DMS 273 treated with DMSO at 0.1 percent for 48 hours (cell line): ENCODE results near the gene TSPAN17.

ENCODE experiments used
- DNase-seq: peaks from one replicate; lab custom pipeline; 2025; lab: John Stamatoyannopoulos, UW

The TSPAN17 gene

DNA sequence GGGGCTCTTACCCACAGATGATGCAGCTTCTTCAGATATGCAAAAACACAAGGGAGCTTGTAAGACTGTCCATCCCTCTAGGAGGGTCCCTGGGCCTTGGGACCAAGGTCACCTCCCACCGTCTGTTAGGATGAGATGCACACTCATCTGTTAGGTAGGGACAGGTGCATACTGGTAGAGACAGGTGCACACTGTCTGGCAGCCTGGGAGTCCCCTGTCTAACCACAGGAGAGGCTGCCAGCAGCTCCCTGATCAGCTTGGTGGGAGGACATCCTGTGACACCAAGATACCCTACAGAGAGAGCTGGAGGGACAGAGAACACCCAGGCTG, 13.2 kb downstream of the TSPAN17 start:
- DNase-seq = no peak

DNA sequence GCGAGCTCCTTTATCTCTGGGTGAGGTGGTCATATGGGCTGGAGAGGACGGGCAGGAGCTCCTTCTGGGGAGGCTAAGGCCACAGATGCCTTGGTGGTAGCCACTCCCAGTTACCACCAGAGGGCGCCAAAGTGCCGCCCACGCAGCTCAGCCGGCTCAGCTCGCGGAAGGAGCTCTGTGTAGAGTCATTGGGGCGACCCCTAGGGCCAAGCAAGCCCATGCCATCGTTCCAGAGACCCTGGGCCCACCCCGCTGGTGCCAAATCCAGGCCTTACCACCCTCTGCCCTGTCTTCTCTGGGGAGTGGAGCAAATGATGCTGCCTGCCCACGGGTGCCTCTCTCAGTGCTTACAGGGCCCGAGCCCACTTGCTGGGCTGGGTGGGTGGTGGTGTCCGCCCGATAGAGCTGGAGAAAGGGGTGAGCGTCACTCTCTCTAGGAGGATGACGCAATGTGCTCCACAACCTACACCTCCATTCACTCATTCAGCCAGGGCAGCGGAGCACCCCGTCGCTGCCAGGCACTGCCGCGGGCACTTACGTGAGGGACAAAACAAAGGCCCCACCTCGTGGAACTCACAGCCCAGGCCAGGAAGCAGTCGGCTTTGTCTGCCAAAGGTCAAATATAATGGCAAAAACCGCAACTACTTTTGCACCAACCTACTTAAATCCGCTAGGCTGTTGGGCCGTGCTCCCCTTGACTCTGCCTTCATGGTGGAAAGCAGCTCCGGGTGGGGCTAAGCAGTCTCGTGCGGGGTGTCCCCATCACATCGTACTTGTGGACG, 13.8 kb downstream of the TSPAN17 start:
- DNase-seq = peak; percentile 9

DNA sequence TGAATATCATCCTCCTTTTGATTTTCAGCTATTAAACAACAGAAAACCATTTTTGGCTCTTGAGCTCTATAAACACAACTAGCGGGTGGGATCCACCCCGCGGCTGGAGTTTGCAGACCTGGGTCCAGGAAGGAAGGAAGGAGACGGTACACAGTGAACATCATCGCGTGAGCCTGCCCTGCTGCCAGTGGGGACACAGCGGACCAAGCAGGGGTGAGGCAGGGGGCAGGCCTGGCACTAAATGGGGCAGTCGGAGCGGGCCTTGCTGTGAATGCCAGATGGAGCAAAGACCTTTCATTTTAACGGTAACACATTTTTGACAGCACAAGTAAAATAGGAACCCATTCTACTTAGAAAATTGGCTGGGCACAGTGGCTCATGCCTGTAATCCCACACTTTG, 14.4 kb downstream of the TSPAN17 start:
- no peak for DNase-seq

DNA sequence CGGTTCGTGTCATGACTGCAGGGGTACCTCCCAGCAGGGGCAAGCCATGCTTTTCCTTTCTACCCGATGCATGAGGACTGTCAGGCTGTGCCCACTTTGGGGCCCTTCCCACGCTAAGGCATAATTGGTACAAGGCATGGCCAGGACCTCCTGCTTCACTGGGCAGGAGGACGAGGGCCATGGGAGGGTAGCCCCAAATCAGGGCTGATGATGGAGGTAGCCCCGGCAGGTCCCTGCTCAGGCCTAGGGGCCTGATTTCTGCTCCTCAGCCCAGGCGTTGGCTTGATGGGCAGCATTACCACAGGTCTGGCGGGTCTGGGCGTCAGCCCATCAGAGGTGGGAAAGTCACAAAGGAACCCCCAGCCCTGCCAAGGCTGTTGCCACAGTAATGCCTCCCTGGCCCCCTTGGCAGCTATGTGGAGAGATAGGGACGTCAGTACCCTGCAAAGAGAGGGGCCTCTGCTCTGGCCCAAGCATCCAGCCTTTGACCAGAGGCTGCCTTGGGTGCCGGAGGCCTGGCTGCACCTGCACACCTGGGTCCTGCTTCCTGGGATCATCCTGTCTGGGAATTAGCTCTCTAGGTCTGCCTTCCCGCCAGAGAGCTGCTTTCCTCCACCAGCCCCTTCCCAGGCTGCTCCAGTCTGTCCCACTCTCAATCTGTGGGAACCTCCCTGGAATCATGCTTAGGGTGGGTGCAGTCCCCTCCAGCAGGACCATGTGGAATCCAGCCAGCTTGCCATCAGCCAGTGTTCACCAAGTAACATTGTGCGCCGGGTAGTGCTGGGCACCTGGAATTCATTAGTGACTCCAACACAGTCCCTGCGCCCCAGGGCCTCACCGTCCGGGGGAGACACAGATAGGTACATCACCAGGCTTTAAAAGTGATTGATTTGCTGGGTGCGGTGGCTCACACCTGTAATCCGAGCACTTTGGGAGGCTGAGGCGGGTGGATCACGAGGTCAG, 15.4 kb downstream of the TSPAN17 start:
- DNase-seq = no peak

DNA sequence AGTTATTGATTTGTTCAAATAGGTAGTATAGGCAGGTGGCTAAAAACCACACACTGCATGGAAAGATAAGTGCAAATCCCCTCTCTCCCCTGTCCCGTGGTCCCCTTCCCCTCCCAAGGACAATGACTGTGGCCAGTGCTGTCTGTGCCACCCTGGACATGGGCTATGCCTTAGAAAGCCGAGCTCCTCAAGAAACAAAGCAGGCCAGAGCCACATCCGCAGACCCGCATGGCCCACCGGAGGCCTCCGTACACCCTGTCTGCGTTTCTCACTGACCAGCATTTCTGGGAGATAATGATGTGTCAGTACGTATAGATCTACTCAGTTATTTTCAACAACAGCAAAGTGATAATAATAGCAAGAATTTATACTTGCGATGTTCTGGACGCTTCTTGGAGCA, 16.3 kb downstream of the TSPAN17 start:
- DNase-seq = no peak

DNA sequence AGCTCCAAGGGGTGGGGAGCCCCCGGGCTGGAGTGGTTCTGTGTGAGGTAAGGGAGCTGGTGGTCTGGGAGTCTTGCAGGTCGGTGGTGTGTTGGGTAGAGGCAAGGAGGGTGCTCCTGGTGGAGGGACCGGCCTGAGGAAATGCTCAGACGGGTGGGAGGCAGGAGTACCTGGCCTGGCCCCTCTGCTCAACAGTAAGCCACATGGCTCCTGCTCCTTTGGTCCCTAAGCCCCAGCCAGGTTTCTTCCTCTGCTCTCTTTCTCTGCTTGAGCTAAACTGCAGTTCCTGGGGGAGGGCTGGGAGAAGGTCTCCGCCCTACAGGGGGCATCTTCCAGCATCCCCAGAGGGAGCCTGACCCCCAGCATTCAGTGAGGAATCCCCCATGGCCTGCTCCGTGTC, 17.2 kb downstream of the TSPAN17 start:
- no peak for DNase-seq

DNA sequence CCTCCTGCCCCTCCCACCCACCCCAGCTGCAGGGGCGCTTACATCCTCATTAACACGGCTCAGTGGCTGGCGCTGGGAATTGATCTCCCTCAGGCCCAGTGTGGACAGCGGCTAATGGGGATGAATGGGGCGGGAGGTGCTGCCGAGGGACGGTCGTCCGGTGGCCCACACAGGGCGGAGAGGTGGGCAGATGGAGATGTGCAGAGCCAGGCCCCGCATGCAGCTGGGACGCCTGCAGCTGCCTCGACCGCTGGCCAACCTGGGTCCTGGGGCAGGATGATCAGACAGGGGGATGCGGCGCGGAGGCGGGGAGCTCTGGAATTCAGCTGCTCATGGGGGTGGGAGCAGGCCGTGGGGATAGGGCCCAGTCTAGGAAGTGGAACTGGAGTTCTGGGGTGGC, 17.6 kb downstream of the TSPAN17 start:
- no peak for DNase-seq

DNA sequence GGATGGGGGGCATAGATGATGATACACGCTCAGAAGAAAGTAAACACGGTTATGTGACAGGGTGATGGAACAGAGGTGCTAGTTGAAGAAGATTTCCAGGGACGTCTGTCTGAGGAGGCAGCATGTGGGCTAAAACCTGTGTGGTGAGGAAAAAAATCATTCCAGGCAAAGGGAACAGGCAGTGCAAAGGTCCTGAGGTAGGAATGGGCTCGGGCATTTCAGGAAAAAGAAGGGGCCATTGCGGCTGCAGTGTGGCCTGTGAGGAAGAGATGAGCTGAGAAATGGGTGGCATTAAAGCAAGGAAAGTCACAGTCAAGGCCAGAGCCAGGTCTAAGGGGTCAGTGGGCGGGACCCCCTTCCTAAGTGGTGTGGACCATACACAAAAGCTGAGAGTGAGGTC, 18.2 kb downstream of the TSPAN17 start:
- DNase-seq = no peak

DNA sequence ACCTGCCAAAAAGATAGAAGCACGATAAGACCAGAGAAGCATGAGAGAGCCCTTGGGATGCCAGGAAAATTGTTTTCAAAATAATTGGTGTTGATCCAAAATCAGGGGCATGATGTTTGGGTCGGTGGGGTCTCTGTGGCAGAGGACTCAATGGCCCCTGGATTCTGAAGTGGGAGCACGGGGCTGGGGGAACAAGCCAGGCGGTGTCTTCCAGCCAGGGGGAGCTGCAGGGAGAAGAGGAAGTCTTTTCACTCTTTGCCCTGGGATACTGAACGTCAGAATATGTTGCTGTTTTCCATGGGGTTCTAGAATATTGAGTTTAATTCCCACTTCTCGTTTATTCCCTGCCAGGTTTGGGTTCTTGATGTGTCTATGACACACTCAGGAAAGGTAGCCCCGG, 20.4 kb downstream of the TSPAN17 start:
- DNase-seq = no peak

DNA sequence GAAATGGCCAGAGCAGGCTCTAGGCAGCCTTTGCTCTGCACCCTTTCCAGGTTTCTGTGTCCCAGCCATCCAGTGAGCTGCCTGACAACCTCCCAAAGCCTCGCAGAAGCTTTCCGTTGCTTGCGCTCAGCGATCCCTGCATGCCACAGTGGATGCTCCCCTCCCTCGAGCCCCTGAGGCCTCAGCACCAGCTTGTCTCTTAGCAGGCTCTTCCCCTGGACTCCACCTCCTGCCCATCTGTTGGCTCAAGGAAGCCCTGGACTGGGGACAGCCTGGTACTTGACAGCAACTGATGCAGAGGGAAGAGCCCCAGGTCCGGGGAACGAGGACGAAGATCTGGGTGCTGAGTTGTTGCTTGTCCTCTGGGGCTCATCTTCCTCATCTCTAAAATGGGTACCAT, 23.2 kb downstream of the TSPAN17 start:
- no peak for DNase-seq

DNA sequence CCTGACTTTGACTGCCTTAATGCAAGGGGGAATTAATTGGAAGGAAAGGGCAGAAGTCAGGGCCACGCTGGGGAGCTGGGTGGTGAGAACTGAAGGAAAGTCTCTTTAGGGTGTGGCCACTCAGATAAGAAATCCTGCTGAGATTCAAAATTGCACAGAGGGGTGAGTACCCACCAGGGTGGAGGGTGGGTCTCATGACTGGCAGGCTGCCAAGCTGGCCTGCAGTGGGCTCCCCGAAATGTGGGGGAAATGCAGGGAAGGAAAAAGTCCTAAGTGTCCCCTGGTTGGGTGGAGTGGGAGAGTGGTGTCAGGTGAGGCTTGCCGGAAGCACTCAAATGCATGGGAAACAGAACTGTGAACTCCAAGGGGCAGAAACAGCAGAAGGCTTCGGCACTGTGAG, 24.1 kb downstream of the TSPAN17 start:
- no peak for DNase-seq

DNA sequence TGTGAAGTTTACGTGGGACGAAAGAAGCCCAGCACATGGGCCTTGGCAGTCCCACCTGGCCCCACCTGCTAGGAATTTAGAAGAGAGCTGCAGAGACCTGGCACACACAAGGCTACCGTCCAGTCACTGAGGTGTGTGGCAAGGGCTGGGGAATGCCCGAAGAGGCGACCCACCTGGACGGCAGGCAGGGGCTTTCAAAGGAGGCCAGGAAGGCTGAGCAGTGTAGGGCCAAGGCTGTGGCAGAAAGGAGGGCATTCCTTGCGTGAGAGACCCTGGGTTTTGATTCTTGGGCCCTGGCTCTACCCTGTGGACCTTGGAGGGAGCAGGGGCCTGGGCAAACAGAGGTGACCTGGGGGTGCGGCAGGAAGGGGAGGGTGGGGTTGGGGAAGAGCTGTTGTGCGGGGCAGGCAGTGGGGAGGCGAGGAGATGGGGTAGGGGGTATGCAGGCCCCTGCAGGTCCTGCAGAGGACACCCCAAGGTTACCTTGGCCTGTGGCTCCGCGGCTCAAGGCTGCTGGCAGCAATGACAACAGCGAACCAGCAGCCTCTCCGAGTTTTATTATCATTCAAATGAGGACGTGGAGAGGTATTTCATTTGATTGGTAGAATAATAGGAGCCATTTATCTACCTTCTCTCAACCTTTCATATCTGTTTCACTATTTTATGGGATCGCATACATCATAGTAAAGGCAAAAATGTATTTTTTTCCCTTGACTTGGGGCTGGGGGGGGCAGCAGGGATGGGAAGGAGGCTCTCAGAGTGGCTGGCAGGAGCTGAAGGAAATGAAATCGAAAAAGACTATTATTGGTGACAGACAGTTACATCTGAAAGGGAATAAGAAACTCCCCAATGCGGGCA, 24.8 kb downstream of the TSPAN17 start:
- no peak for DNase-seq

DNA sequence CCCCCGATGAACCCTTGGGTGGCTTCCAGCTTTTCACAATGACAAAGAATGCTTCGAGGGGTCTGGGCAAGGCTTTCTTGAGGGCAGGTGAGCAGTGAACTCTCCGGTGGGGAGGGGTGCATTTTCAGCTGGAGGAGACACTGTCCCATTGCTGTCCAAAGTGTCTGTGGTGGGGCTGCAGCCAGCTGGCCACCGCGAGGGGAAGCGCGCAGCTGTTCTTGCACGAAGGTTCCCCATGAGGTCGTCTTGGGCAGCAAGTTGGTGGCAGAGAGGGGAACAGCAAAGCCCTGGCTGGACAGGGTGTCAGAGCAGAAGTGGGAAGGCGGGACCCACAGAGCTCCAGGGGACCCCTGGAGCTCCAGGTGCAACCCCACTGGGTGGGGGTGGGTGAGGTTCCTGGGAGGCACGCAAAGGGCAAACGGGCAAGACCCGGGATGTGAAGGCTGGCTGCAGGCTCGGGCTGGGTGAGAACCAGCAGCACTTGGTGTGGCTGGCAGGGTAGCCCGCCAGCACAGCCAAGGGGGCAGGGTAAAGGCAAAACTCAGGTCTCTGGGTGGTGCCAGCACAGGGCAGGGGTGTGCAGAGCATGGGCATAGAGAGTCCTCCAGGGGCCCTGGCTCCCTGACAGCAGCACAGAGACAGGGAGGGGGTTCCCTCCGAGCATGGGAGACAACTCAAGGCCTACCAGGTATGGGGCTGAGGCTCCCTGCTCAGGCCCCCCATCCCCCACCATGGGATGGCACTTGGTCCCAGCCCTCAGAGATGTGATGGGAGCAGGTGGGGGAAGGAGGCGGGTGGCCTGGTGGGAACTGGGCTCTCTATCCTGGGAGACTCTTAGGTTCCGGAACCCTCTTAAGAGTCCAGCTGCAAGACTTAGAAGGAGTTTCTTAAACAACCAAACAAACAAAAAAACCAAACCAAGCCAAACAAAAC, 26.6 kb downstream of the TSPAN17 start:
- DNase-seq = no peak

DNA sequence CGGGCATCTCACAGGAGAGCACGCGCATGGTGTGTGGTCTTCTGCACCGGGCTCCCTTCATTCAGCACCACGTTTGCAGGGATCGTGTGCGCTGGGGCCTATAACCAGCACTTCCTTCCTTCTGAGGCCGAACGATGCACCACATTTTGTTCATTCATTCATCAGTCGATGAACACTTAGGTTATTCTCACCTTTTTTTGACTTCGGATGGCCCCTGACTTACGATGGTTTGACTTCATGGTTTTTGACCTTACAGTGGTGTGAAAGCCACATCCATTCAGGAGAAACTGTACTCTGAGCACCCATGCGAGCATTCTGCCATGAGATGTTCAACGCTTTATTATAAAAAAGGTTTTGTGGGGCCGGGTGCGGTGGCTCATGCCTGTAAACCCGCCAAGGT, 27.5 kb downstream of the TSPAN17 start:
- DNase-seq = no peak

DNA sequence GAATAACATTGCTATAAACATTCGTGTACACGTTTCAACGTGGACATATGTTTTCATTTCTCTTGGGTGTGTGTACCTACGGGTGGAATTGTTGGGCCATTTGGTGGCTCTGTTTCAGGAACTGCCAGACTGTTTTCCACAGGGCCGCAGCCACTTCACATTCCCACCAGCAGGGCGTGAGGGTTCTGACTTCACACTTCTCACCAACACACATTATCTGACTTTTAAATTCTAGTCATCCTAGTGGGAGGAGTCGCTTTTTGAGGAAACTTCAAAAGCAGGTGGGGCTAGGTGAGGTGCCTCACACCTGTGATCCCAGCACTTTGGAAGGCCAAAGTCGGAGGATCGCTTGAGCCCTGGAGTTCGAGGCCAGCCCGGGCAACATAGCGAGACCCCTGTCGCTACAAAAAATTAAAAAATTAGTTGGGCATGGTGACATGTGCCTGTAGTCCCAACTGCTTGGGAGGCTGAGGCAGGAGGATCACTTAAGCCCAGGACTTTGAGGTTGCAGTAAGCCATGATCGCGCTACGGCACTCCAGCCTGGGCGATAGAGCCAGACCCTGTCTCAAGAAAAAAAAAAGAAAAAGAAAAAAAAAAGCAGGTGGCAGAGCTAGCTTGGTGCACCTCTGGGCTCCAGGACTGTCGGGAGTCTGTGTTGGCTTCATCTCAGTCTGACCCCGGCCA, 28.5 kb downstream of the TSPAN17 start:
- DNase-seq = peak; percentile 35

DNA sequence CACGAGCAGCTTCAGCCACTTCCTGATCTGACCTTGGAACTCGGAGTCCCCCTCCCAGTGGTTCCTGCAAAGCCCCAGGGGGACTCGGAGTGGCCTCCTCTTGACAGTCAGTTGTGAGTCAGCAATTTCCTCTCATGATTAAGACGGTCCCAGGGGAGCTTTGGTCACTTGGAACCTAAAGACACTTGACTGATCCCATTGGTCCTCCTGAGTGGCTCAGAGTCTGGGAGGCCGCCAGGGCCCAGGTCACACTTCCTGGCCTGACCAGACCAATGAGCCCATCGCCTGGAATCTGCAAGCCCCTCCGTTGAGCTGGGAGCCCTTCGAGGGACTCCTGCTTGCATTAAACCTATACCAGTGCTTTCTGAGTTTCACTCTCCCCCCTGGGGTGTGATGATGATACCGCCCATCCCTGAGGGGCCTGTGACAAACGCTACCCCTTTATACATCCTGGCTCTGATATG, 29.1 kb downstream of the TSPAN17 start:
- DNase-seq = no peak

DNA sequence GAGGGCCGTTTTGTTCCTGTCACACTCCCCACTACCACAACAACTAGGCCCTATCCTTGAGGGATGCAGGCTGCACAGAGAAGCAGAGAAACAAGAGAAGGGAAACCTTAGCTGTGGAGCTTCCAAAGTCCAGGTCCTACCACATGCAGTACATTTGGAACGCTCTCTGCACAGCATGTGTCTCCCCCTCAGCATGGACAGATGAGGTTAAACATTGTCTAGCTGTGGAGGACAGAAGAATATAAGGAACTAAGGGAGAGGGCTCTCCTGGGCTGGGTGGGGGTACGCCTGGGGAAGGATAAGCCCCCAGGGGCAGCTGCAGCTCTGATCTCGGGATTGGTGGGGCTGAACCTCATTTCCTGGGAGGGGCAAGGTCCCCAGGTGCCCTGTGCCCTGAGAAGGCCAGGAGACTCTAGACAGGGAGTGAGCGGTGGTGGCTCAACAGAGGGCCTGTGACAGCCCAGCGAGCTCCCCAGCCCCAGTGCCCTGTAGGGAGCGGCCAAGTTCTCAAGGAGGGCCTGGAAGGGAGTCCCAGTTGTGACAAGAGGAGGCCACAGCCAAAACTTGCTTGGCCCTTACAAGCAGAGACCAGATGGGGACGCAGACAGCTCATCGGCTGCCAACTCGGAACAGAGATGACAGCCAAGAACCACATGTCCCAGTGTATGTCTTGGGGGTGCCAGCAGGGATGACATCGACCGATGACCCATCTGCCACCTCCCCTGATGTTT, 30.1 kb downstream of the TSPAN17 start:
- DNase-seq = peak; percentile 24

DNA sequence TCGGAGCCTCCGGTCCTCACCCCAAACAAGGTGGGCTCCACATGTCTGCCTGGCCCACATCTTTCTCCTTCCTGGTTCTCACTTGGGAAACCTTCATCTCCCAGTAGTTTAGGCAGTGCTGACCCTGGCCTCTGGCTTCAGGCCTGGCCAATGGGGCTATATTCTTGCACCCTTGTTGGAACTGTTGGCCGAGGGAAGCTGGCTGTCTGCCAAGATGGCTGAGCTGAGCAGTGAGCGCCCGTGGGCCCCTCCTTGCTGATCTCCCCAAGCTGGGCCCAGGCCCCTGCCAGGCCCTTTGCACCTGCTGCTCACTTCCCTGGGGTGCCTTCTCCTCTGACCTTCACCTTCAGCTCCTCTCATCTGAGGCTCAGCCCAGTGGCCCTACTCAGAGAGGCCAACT, 31.3 kb downstream of the TSPAN17 start:
- no peak for DNase-seq

DNA sequence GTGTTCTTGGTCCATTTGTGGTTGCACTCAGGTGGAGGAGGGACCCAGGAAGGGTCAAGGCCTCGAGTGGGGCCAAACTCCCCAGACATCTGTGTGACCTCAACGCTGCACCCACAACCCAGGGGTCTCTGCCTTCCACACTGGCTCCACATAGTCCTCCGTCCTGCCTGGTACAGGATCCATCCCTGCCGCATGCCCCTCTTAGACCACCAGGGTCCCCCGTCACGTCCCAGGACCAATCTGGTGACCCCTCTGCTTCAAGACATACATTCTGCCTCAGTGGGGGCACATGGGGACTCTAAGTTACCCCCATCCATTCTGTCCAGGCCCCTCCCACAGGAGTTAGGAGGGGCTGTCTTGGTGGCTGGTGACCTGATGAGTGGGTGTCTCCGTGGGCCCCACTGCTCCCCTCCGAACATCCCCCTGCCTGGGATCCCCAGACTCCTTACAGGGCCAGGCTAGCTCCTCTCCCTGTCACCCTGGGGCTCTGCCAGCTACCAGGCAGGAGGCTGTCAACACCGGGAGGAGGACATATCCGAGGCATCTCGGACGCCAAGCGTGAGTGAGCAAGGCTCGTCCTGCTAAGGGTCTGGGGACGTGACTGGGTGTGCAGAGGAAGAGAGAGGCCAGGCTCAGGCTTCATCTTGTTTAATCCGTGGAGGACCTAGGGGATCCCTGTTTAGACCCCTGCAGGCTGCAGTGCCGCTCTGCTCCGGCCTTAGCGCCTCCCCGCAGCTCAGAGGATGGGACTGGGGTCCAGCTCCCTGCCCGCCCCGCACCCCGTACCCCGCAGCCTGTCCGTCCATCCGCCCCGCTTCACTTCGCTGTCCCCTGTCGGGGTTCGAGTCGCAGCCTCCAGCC, 32.3 kb downstream of the TSPAN17 start:
- DNase-seq = no peak
